ENCODE results near the gene TUBA1A.
"Not testable (repeated sequence)": the region's sequence is repeated elsewhere in the genome, so short reads cannot be mapped to it uniquely, and the experiment has no call there.

Gene TUBA1A

DNA sequence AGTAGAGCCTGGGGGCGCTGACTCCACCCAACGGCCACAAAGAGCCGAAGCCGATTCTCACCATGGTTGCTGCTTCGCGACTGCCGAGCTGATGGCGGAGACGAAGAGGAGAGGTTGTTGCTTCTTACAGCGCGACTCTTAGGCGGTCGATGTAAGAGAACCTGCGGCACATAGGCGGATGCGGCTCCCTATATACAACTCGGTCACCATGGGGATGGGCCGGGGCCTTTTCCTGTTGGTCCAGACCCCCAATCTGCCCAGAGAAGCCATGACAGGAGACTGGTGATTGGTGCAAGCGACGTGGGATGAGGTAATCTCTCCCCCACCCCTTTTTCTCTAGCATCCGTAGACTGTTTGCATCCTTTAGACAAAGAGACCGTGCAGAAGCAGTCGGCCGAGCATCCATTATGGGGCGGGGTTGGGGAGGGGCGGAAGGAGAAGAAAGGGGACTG, at the start of gene TUBA1A:
TSS of gene TUBA1A (minus strand) at position 165 of the 452 bp plus-strand sequence. CDS start at position 64, 101 bp downstream.
- DNase-seq = peak; percentile 61 to 90 (median 76)

DNA sequence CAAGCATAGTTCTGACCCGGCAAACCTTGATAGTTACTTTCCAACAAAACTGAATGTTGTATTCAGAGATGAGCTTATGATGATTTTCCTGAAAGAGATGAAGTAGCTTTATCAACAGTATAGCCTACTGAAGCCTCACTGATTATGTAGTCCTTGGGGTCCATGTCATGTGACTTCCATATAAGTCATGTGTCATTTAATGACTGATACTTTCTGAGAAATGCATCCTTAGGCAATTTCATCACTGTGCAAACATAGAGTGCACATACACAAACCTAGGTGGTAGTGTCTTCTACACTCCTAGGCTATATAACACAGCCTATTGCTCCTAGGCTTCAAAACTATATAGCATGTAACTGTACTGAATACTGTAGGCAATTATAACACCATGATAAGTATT, 47.5 kb upstream of the TUBA1A start:
- no peak for DNase-seq

- DNase-seq = peak in 1 of 4 experiments; percentile 5
Observed at GRCh38 chr12:49233842-49234526, 45.1 kb upstream of the TUBA1A start.

DNA sequence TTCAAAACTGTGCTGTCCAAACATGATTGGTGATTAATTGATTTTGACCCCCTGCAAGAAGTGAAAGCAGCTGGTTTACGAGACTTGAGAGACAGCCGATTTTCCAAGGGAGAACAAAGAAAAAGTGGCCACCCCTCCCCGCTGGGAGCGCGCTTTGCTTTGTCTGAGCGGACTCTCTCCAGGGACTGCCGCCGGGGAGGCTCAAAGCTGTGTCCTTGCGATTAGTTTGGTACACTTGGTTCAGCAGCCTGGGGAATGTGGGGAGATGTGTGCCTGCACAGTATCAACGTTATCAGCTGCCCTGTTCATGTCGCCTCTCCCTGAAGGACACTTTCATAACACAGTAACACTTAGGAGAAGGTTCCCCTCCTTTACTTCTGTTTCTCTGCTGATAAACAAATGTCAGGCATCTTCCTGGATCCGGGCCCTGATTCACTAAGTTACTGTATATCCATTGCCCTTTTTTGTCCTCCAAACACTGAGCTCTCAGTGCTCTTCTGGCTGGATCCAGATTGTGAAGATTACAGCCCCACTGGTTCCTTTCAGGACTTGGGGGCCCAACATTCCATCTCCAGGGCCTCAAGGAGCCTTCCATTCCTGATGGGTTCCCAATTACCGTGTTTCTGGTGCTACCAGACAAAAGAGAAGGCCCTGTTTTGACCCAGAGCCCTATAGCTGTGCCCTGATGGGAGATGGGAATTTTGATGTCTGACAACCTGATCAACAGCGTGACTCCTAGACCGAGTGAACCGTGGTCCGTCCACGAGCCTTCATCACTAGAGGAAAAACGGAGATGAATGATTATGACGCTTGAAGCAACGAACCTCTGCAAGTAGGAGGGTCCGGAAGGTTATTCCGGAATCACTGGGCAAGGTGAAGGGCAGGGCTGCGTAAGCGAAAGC, 44.3 kb upstream of the TUBA1A start:
- DNase-seq = no peak

- DNase-seq = no peak
Observed at GRCh38 chr12:49231878-49232655, 43.2 kb upstream of the TUBA1A start.

GRCh38 chr12:49230805-49231194, 41.9 kb upstream of the TUBA1A start:
- DNase-seq = no peak

DNA sequence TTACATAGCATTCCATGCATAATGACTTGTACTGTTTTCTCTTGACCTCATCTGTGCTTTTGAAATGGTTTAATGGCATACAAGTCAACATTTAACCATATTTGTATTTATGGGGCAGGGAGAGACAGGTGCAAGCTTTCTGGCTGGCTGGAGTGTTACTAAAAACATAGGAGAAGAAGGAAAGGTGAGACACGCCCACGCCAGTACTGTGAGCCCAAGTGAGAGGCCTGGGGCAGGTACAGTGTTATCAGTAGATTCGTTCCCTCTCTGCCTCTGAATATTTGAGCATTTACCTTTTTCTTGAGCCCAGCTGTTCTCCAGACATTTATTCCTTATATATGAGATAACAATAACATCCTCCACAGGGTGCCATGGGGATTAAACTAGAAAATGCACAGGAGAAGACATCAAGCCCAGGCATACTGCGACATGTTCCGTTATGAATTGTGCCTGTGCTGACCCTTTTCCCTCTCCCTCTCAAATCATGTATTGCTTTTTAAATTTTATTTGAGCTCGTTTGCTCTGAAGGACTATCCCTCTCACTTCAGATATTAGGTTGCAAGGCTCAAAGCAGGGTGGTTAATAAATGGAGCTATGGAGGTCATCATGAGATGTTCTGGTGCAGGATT, 41.4 kb upstream of the TUBA1A start:
- no peak for DNase-seq

- DNase-seq = no peak
Observed at GRCh38 chr12:49228653-49229052, 39.8 kb upstream of the TUBA1A start.

DNA sequence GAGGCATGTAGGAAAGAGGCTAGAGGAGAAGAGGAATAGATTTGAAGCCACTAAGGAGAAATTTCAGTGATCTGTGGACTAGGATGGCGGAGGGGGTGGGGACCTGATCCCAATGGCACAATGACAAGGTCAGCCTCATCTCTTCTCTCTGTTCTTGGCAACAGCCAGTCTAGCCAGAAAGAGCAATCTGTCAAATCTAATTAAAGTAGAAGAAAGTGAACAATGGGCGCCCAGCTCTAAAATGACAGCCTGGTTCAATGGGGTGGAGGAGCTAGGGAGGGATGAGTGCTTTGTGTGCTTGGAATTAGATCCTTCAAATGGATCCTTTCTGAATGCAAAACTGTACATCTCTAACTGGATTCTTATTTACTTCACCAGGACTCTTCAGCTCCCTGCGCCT, 38.8 kb upstream of the TUBA1A start:
- DNase-seq = no peak

DNA sequence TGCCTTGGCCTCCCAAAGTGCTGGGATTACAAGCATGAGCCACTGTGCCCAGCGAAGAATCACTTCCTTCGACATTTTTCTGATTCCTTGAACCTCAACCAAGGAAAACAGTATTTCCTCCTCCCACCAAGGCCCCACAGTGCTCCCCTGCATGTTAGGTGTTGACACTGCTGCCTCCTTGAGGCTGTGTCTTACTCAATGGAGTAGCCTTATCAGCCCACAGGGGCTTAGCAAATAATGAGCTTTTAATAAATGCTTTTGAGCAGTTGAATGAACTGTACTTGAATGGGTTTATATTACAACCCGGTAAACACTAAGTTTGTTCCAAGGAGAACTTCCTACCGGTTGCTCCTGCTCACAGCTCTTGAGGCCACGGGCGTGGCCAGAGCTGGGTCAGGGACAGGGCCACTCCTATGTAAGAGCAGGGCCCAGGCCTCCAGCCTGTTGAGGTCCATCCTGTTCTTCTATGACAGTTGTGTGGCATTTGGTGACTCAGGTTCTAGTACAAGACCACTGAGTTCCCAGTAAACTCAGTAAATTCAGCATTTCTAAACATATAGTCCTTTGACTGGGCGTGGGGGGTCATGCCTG, 36.8 kb upstream of the TUBA1A start:
- DNase-seq = no peak

DNA sequence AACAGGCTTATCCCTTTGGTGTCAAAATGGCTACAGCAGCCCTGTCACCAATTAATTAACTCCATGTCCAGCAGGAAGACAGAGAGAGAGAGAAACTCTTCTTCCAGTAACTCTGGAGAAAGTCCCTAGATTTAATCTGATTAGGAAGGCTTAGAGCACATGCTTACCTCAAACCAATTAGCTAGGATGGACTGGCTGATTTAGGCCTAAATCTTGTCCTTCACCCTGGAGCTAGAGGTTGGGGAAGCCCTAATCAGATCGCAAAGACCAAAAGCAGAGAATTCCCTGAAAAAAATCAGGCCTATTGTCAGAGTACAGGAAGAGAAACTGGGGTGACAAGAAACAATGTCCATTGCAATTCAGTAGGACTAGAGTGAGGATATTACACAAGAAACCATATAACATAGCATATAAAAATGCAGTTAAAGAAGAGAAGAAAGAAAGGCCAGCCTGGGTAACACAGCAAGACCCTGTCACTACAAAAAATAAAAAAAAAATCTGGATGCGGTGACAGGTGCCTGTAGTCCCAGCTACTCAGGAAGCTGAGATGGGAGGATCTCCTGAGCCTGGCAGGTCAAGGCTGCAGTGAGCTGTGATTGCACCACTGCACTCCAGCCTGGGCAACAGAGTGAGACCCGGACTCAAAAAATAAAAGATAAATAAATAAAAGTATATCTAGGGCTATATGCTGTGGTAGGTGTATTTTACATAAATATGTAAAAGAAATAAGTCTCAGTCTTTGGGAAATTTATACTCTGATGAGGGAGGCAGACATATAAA, 34.9 kb upstream of the TUBA1A start:
- DNase-seq = no peak

GRCh38 chr12:49223122-49223521, 34.2 kb upstream of the TUBA1A start:
- no peak for DNase-seq

DNA sequence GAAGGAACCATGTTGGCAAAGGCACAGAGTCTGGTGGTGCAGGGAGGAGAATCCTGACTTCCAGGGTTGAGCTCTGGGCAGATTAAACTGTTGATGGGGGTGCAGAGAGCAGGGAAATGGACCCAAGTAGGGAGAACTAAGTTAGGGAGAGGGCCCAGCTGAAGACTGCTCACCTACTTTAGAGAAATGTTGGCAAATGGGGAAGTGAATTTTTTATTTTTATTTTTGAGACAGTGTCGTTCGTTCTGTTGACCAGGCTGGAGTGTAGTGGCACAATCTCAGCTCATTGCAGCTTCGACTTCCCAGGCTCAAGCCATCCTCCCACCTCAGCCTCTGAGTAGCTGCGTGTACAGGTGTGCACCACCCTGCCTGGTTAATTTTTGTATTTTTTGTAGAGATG, 32.1 kb upstream of the TUBA1A start:
- no peak for DNase-seq

DNA sequence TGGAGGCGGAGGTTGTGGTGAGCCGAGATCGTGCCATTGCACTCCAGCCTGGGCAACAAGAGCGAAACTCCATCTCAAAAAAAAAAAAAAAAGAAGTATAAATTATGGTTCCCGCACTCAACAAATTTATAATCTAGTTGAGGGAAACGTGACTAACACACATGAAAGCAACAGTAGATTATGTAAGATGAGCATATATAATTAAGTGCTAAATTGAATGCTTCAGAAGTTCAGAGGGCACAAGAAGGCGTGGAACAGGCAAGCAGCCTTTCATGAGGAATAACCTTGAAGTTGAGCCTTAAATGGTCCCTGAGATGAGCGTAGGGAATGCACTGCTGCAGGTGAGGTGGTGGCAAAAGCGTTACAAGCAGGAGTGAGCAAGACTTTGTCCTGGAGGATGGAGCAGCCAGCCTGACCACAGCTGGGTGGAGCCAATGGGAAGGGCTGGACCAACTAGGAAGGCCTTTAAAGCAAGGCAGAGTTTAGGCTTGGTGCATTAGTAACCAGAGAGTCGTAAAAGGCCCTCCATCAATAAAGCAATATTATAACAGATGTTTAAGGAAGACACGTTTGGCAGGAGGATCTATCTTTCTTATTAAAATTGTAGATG, 30.6 kb upstream of the TUBA1A start:
- DNase-seq = no peak

DNA sequence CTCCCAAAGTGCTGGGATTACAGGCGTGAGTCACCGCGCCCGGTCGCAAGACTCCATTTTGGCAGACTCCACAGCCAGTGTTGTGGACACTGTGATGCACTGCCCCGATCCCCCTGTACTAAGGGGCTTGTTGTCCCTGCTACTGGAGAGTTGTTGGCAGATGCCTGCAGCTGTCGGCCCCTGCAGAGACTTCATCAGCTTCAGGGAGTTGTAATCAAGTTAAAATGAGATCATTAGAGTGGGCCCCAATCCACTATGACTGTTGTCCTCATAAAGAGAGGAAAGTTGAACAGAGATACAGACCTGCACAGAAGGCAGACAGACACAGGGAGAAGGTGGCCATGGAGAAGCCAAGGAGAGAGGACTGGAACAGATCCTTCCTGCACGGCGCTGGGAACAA, 23.7 kb upstream of the TUBA1A start:
- DNase-seq = no peak

- not testable (repeated sequence) for DNase-seq
Observed at GRCh38 chr12:49210703-49211102, 21.8 kb upstream of the TUBA1A start.

- DNase-seq = no peak
Observed at GRCh38 chr12:49208676-49209075, 19.8 kb upstream of the TUBA1A start.

GRCh38 chr12:49208146-49208545, 19.3 kb upstream of the TUBA1A start:
- no peak for DNase-seq

DNA sequence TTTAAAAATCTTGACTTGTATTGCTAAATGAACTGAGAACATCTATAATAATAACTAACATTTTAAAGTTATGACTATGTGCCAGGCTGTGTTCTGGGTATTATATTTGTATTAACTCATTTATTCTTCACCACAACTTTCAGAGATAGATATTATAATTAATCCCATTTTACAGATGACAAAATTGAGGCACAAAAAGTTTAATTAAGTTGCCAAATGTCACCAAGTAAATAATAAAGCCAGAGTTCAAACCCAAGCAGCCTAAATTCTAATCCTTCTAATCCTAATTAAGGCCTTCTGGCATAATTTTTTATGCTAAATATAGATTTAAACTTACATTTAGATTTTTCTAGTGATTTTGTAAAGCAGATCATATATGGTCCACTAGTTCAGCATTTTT, 17.5 kb upstream of the TUBA1A start:
- no peak for DNase-seq

DNA sequence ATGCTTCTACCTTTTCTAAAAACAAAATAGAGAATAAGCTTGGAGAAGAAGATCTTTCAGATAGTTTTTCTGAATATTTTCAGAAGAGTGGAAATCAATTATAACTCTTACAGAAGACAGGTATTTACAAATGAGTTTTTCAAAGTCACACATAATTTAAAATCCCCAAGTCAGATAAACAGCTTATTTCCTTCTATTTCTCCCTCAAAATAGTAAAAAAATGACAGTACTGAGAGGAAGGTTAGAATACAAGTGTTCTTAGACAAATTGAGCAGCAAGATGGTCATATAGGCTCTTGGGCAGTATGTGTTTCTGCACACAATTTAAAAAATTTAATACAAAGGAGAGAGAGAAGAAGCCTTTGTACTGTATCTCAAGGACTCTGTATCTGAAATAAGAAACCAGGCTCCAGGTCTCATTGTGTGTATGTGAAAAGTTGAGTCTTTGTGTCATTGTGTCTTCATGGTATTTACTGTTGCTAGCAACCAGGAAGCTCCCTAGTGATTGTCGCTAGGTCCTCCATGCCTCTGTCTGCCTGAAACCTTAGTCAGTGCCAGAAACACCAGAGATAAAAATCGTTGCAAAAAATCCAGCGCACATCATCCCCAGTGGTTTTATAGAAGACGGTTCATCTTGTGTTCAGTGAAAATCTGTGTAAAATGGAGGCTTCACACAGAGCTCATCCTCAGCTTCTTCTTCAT, 12.9 kb upstream of the TUBA1A start:
- no peak for DNase-seq

All from activated CD4-positive, CD25-positive, alpha-beta regulatory T cell (primary cell).